HEK293T (cell line): ENCODE results near the gene RNASEH1.

ENCODE experiments used
- CTBP1 ChIP-seq: fragments of 450-650 bp; IDR thresholded peaks from 2 replicates; pipeline ENCODE4 v1.6.1; 2016; ENCODE audit warnings: borderline replicate concordance
- ELF4 ChIP-seq: fragments of 450-650 bp; IDR thresholded peaks from 2 replicates; pipeline ENCODE4 v1.6.1; 2017; ENCODE audit warnings: antibody characterized with exemption
- FOXK2 ChIP-seq: fragments of 450-650 bp; IDR thresholded peaks from 2 replicates; pipeline ENCODE4 v1.6.1; 2016; ENCODE audit warnings: mild to moderate bottlenecking
- FOXM1 ChIP-seq: fragments of 450-650 bp; IDR thresholded peaks from 2 replicates; pipeline ENCODE4 v1.6.1; 2017; ENCODE audit warnings: mild to moderate bottlenecking, borderline replicate concordance
- HDGF ChIP-seq: fragments of 450-650 bp; IDR thresholded peaks from 2 replicates; pipeline ENCODE4 v1.6.1; 2017; ENCODE audit warnings: antibody characterized with exemption, borderline replicate concordance
- SP1 ChIP-seq: fragments of 450-650 bp; IDR thresholded peaks from 2 replicates; pipeline ENCODE4 v1.6.1; 2017
- SUZ12 ChIP-seq: fragments of 450-650 bp; IDR thresholded peaks from 2 replicates; pipeline ENCODE4 v1.6.1; 2016; ENCODE audit warnings: mild to moderate bottlenecking
- ZNF384 ChIP-seq: fragments of 450-650 bp; IDR thresholded peaks from 2 replicates; pipeline ENCODE4 v1.6.1; 2016

- no peak for TF ChIP-seq FOXM1
- TF ChIP-seq CTBP1, result no peak
- no peak for TF ChIP-seq FOXK2
- TF ChIP-seq ELF4, result no peak
- no peak for TF ChIP-seq ZNF384
- no peak for TF ChIP-seq SUZ12
- TF ChIP-seq HDGF, result no peak
- TF ChIP-seq SP1, result no peak
Observed at GRCh38 chr2:3557639-3558204, 411 bp downstream of the RNASEH1 start.
